ENCODE data around the gene FAHD2B.
"Not testable (repeated sequence)": the region's sequence is repeated elsewhere in the genome, so short reads cannot be mapped to it uniquely, and the experiment has no call there.

The FAHD2B gene

DNA sequence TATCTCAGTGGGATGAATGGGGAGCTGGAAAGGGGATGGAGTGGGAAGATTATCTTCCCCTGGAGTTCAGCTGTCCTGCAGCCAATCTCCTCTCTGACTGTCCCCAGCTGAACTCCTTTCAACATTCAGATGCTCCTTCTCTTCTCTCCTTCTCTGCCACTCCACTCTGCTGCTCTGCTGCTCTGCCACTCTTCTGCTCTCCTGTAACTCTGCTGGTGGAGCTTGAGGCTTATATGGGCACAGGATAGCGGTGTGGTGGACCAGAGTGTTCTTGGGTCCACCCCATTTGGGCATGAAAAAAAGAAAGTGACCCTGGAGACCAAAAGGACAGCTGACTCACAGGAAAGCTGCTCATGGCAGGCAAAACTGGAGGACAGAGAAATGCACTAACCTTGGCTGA, 26.6 kb downstream of the FAHD2B start:
- Mint-ChIP-seq H3K27ac (no peak overlapping the region), H3K9me3 (peaks cover 11% of the 10 kb centered on the region), H3K27me3 (ENCODE audit: low read depth, poor library complexity) (peaks cover 12% of the 10 kb centered on the region), H3K4me3 (no peak overlapping the region), H3K4me1 (no peaks in the 10 kb centered on the region), H3K36me3 (ENCODE audit: low read depth) (no peaks in the 10 kb centered on the region)
- TF ChIP-seq, protein P1, sequence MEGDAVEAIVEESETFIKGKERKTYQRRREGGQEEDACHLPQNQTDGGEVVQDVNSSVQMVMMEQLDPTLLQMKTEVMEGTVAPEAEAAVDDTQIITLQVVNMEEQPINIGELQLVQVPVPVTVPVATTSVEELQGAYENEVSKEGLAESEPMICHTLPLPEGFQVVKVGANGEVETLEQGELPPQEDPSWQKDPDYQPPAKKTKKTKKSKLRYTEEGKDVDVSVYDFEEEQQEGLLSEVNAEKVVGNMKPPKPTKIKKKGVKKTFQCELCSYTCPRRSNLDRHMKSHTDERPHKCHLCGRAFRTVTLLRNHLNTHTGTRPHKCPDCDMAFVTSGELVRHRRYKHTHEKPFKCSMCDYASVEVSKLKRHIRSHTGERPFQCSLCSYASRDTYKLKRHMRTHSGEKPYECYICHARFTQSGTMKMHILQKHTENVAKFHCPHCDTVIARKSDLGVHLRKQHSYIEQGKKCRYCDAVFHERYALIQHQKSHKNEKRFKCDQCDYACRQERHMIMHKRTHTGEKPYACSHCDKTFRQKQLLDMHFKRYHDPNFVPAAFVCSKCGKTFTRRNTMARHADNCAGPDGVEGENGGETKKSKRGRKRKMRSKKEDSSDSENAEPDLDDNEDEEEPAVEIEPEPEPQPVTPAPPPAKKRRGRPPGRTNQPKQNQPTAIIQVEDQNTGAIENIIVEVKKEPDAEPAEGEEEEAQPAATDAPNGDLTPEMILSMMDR (IDR thresholded peaks at IDR 0.05) = no peak
- DNase-seq = no peak

DNA sequence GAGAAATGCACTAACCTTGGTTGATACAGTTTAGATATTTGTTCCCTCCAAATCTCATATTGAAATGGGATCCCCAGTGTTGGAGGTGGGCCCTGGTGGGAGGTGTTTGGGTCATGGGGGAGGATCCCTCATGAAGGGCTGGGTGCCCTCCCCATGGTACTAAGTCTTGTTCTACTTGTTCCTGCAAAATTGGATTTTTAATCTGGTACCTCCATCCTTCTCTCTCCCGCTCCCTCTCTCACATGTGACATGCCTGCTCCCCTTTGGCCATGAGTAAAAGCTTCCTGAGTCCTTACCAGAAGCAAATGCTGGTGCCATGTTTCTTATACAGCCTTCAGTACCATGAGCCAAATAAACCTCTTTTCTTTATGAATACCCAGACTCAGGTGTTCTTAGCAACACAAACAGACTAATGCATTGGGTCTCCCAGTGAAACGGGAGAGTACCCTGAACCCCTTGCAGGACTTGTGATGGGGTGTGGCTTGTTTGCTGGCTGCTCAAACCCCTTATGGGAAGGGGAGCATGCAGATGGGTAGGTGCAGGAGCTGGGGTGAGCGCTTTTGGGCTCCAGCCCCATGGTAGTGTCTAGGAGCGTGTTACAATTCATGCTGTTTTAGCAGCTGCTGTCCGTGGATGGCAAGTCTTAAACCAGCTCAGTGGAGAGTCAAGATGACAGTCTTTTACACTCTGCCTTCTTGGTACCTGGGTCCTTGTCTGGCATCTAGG, 27.2 kb downstream of the FAHD2B start:
- TF ChIP-seq, protein P1 (IDR thresholded peaks at IDR 0.05) = no peak
- Mint-ChIP-seq H3K36me3 (ENCODE audit: low read depth) (no peaks in the 10 kb centered on the region), H3K27me3 (ENCODE audit: low read depth, poor library complexity) (peaks cover 12% of the 10 kb centered on the region), H3K4me3 (no peak overlapping the region), H3K27ac (no peak overlapping the region), H3K9me3 (peaks cover 11% of the 10 kb centered on the region), H3K4me1 (no peaks in the 10 kb centered on the region)
- DNase-seq = no peak

DNA sequence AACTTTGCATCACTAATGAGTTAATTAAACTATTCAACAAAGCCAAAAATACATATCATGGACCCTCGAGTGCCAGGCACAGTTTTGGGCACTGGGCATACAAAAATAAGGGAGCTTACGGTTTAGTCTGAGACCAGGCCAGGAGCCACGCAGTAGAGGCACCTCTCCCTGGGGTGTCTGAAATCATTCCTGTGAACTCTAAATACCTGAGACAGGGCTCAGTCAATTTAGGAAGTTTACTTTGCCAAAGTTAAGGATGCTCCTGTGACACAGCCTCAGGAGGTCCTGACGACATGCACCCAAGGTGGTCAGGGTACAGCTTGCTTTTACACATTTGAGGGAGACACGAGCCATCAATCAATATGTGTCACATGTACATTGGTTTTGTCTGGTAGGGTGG, 28.7 kb downstream of the FAHD2B start:
- Mint-ChIP-seq H3K27me3 (ENCODE audit: low read depth, poor library complexity) (peaks cover 12% of the 10 kb centered on the region), H3K9me3 (peaks cover 11% of the 10 kb centered on the region)
- H3K36me3 Mint-ChIP-seq (ENCODE audit: low read depth); H3K27ac Mint-ChIP-seq; H3K4me1 Mint-ChIP-seq; DNase-seq; H3K4me3 Mint-ChIP-seq: not testable (repeated sequence)

DNA sequence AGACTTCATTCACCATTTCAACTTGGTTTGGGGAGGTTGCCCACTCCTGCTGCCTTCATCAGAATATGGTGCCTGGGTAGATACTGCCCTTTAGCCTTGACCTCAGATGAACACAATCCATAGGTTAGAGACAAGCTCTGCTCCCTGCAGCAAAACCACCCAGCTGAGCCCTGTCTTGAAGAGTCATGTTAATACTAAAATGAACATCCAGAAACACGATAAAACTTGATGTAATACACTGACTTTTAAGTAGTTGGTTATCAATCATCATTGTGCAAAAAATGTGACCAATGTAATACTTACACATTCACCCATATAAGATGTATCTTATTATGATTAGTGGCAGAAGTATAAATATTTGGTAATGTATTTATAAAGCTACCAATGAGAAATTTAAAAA, 32.7 kb downstream of the FAHD2B start:
- H3K9me3 Mint-ChIP-seq; H3K27ac Mint-ChIP-seq; H3K36me3 Mint-ChIP-seq (ENCODE audit: low read depth); H3K4me3 Mint-ChIP-seq; H3K4me1 Mint-ChIP-seq; DNase-seq: not testable (repeated sequence)
- H3K27me3 Mint-ChIP-seq (ENCODE audit: low read depth, poor library complexity) = peaks cover 10% of the 10 kb centered on the region

DNA sequence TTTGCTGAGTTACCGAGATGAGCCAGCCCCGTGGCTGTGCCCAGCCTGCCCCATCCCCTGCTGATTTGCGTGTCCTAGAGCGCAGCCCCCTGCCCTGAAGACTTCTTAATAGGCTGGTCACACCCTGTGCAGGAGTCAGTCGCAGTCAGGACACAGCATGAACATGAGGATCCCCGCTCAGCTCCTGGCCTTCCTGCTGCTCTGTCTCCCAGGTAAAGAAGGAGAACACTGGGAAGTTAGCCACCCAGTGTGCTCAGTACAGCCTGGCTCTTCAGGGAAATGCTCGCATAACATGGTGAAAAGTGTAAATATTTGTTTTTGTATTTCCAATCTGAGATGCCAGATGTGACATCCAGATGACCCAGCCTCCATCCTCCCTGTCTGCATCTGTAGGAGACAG, 34.9 kb downstream of the FAHD2B start:
- not testable (repeated sequence) for DNase-seq; H3K9me3 Mint-ChIP-seq; H3K36me3 Mint-ChIP-seq (ENCODE audit: low read depth); H3K27ac Mint-ChIP-seq; H3K4me3 Mint-ChIP-seq; H3K4me1 Mint-ChIP-seq
- peaks cover 13% of the 10 kb centered on the region for H3K27me3 Mint-ChIP-seq (ENCODE audit: low read depth, poor library complexity)

DNA sequence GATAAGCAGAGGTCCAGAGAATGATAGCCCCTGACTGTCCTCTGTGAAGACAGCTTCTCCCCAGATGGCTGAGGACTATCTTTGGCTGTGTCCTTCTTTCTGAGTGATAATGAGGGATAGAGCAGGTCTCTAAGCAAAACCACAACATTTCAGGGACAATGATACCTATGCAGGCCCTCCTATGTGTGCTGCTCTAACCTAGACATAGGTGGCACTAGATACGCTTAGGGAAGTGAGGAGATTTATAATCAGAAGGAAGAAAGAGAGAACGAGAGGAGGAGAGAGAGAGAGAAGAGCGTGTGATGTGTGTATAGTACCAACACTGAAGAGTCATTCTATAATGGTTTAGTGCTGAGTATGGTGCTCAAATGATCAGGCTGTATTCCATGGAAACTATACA, 38.5 kb downstream of the FAHD2B start:
- not testable (repeated sequence) for DNase-seq; H3K9me3 Mint-ChIP-seq; H3K4me1 Mint-ChIP-seq; H3K27ac Mint-ChIP-seq; H3K4me3 Mint-ChIP-seq; H3K36me3 Mint-ChIP-seq (ENCODE audit: low read depth)
- H3K27me3 Mint-ChIP-seq (ENCODE audit: low read depth, poor library complexity) = peaks cover 12% of the 10 kb centered on the region

DNA sequence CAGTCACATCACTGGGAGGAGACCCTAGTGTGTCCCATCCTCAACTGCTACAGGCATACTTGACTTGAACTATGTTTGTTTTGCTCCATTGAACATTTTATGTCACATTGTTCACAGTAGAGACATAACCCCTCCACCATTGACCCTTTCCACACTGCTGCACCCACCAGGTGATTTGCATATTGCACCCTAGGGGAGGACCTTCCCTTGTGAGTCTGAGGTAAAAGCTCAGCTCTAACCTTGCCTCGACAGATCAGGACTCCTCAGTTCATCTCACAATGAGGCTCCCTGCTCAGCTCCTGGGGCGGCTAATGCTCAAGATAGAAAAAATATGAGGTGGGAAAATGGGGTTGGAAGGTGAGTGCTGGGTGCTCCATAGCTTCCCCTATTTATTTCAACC, 44.6 kb downstream of the FAHD2B start:
- not testable (repeated sequence) for H3K4me3 Mint-ChIP-seq; H3K9me3 Mint-ChIP-seq; H3K27ac Mint-ChIP-seq; H3K4me1 Mint-ChIP-seq; DNase-seq; H3K36me3 Mint-ChIP-seq (ENCODE audit: low read depth)
- peaks cover 12% of the 10 kb centered on the region for H3K27me3 Mint-ChIP-seq (ENCODE audit: low read depth, poor library complexity)

DNA sequence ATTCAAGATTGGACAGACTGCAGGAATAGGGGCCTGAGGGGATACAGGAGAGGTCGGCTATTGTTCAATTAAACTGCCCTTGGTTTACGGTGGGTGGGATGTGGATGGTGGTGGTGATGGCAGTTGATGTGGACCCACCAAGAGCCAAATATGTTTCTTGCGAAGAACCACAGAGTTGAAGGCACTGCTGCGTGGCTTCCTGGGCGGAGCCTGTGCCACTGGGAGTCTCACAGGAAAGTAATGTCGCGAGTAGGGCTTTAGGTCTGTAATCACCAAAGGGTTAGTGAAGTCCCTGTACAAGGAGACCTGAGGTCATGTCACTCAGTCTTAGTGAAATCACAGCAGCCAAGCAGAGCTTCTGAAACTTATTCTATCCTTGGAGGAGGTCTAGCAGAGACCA, 46.2 kb downstream of the FAHD2B start:
- not testable (repeated sequence) for H3K9me3 Mint-ChIP-seq; H3K4me3 Mint-ChIP-seq; DNase-seq; H3K27me3 Mint-ChIP-seq (ENCODE audit: low read depth, poor library complexity); H3K4me1 Mint-ChIP-seq; H3K27ac Mint-ChIP-seq; H3K36me3 Mint-ChIP-seq (ENCODE audit: low read depth)

DNA sequence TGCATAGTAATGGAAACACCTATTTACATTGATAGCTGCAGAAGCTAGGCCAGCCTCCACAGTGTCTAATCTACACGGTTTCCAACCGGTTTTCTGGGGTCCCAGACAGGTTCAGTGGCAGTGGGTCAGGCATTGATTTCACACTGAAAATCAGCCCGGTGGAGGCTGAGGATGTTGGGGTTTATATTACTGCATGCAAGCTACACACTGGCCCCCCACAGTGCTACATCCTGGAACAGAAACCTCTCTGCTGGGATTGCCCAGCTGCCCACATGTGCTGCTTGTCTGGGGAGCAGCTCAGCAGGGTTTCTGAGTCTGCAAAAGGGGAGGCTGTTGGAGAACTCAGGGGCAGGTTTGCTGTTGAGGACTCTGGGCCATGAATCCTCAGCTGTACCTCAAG, 48.0 kb downstream of the FAHD2B start:
- not testable (repeated sequence) for H3K27ac Mint-ChIP-seq; H3K9me3 Mint-ChIP-seq; H3K36me3 Mint-ChIP-seq (ENCODE audit: low read depth); H3K4me3 Mint-ChIP-seq; H3K4me1 Mint-ChIP-seq; DNase-seq
- peaks cover 12% of the 10 kb centered on the region for H3K27me3 Mint-ChIP-seq (ENCODE audit: low read depth, poor library complexity)

DNA sequence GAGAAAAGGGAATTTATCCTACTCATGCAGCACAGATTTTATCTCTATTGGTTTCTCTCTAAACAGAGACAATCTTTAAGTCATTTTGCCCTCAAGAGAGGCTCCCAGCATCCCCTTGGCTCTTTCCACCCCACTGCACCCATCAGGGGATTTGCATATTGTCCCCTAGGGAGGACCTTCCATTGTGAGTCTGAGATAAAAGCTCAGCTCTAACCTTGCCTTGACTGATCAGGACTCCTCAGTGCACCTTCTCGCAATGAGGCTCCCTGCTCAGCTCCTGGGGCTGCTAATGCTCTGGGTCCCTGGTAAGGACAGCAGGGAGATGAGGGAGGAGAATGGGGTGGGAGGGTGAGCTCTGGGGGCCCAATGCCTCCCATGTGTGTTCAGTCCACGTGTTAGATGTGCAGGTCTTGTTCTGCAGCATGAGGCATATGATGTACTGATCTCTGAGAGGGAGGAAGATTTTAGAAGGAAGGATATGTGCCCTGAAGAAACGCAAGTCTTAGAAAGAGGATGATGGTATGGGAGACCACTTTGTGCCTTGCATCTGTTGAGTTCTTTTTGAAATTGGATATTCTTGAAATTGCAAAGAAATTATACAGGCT, 48.7 kb downstream of the FAHD2B start:
- peaks cover 12% of the 10 kb centered on the region for H3K27me3 Mint-ChIP-seq (ENCODE audit: low read depth, poor library complexity)
- H3K9me3 Mint-ChIP-seq; H3K4me1 Mint-ChIP-seq; DNase-seq; H3K36me3 Mint-ChIP-seq (ENCODE audit: low read depth); H3K27ac Mint-ChIP-seq; H3K4me3 Mint-ChIP-seq: not testable (repeated sequence)

Measured in nephron progenitor cell (in vitro differentiated cells).